IMR-90 (cell line): ENCODE results near the gene MGLL. TPM values are rescaled to one million over a fixed set of nuclear protein-coding genes. Genes with fewer than 3 reads are reported as not detected.

Experiments
- ATAC-seq: fragments of 200-7000 bp; cut with Tn5 transposase; 2 replicates; pipeline ENCODE4 v1.9.1; 2020; ENCODE audit warnings: low read depth, mild to moderate bottlenecking, moderate library complexity
- BruUV-seq: library from RNA; stranded (reverse); fragments of 400-500 nt; replicated peaks from 2 replicates; lab custom pipeline; 2021; lab: Mats Ljungman, UMichigan
- CTCF ChIA-PET: fragments of 300-600 bp; formaldehyde crosslinking; extraction: SDS; loops from one replicate; lab custom pipeline; 2021; ENCODE audit warnings: antibody characterized with exemption; lab: Yijun Ruan, JAX
- POLR2A ChIA-PET: fragments of 300-600 bp; sonication (Branson Sonifier 250); formaldehyde crosslinking; loops from one replicate; lab custom pipeline; 2022; ENCODE audit warnings: antibody characterized with exemption; ENCODE audit not compliant: unreplicated experiment; lab: Charles Lee
- DNase-seq: peaks from one replicate; pipeline ENCODE4 v3.0.0; 2013
- H2AFZ ChIP-seq: replicated peaks from 2 replicates; pipeline ENCODE3; 2013; ENCODE audit warnings: low read length, mild to moderate bottlenecking; ENCODE audit not compliant: poor library complexity
- H2AK5ac ChIP-seq: 2 replicates; pipeline ENCODE4 v1.6.1; 2013; ENCODE audit warnings: low read depth, low read length, inconsistent platforms
- H2AK9ac ChIP-seq: replicated peaks from 2 replicates; pipeline ENCODE3; 2013; ENCODE audit warnings: mild to moderate bottlenecking, low read depth, low read length, moderate library complexity; ENCODE audit not compliant: poor library complexity
- H2BK120ac ChIP-seq: 2 replicates; pipeline ENCODE4 v1.6.1; 2013; ENCODE audit warnings: low read depth, low read length, inconsistent platforms
- H2BK15ac ChIP-seq: 3 replicates; pipeline ENCODE4 v1.6.1; 2013; ENCODE audit warnings: low read depth, low read length, inconsistent platforms
- H2BK20ac ChIP-seq: 2 replicates; pipeline ENCODE4 v1.6.1; 2013; ENCODE audit warnings: low read depth, mild to moderate bottlenecking, inconsistent platforms, low read length, moderate library complexity
- H2BK5ac ChIP-seq: 2 replicates; pipeline ENCODE4 v1.6.1; 2013; ENCODE audit warnings: mild to moderate bottlenecking, low read depth, low read length, inconsistent platforms; ENCODE audit not compliant: poor library complexity, severe bottlenecking
- H3K14ac ChIP-seq: replicated peaks from 2 replicates; pipeline ENCODE4 v1.6.1; 2013; ENCODE audit warnings: low read depth, low read length, inconsistent platforms
- H3K18ac ChIP-seq: 2 replicates; pipeline ENCODE4 v1.6.1; 2013; ENCODE audit warnings: low read depth, low read length, control low read depth
- H3K23ac ChIP-seq: 2 replicates; pipeline ENCODE4 v1.6.1; 2013; ENCODE audit warnings: low read depth, low read length, inconsistent platforms
- H3K27ac ChIP-seq: 2 replicates; pipeline ENCODE4 v1.5.1; 2013; ENCODE audit warnings: mild to moderate bottlenecking, control low read depth, low read length; ENCODE audit not compliant: insufficient read depth
- H3K27me3 ChIP-seq: 2 replicates; pipeline ENCODE4 v1.6.1; 2013; ENCODE audit warnings: low read length; ENCODE audit not compliant: control insufficient read depth, insufficient read depth
- H3K36me3 ChIP-seq: 2 replicates; pipeline ENCODE4 v1.6.1; 2013; ENCODE audit warnings: low read length, mixed read lengths; ENCODE audit not compliant: control insufficient read depth, insufficient read depth
- H3K4ac ChIP-seq: 2 replicates; pipeline ENCODE4 v1.6.1; 2013; ENCODE audit warnings: low read depth, low read length, inconsistent platforms
- H3K4me1 ChIP-seq: 2 replicates; pipeline ENCODE4 v1.6.1; 2013; ENCODE audit warnings: low read length, mixed read lengths; ENCODE audit not compliant: control insufficient read depth, insufficient read depth
- H3K4me2 ChIP-seq: 2 replicates; pipeline ENCODE4 v1.6.1; 2013; ENCODE audit warnings: low read depth, mild to moderate bottlenecking, control low read depth, low read length, moderate library complexity
- H3K4me3 ChIP-seq: 2 replicates; pipeline ENCODE4 v1.5.1; 2013; ENCODE audit warnings: low read depth, mild to moderate bottlenecking, control low read depth, low read length, moderate library complexity; ENCODE audit not compliant: insufficient read depth
- H3K56ac ChIP-seq: 2 replicates; pipeline ENCODE4 v1.6.1; 2013; ENCODE audit warnings: low read length, inconsistent platforms; ENCODE audit not compliant: insufficient read depth; ENCODE audit errors: extremely low read depth
- H3K79me1 ChIP-seq, 2 experiments: 2 replicates each; pipeline ENCODE4 v1.6.1; 2013; ENCODE audit warnings: low read length in 2 of 2, inconsistent platforms in 1 of 2, low read depth in 1 of 2
- H3K9ac ChIP-seq: 2 replicates; pipeline ENCODE4 v1.6.1; 2013; ENCODE audit warnings: low read depth, low read length, control low read depth
- H3K9me1 ChIP-seq: 2 replicates; pipeline ENCODE4 v1.6.1; 2013; ENCODE audit warnings: low read length, inconsistent platforms; ENCODE audit not compliant: insufficient read depth
- H3K9me3 ChIP-seq: 2 replicates; pipeline ENCODE4 v1.6.1; 2013; ENCODE audit warnings: low read length; ENCODE audit not compliant: control insufficient read depth, insufficient read depth
- H4K20me1 ChIP-seq: 2 replicates; pipeline ENCODE4 v1.6.1; 2013; ENCODE audit warnings: low read length, inconsistent platforms; ENCODE audit not compliant: insufficient read depth
- H4K5ac ChIP-seq: 2 replicates; pipeline ENCODE4 v1.6.1; 2013; ENCODE audit warnings: mild to moderate bottlenecking, low read depth, low read length, control low read depth
- H4K8ac ChIP-seq, 2 experiments: 2 replicates each; pipeline ENCODE4 v1.6.1; 2013; ENCODE audit warnings: low read depth in 2 of 2, low read length in 2 of 2, control low read depth in 1 of 2, inconsistent platforms in 1 of 2
- H4K91ac ChIP-seq: 2 replicates; pipeline ENCODE4 v1.6.1; 2013; ENCODE audit warnings: low read depth, low read length, inconsistent platforms; ENCODE audit not compliant: insufficient read depth
- CEBPB ChIP-seq: IDR thresholded peaks from 2 replicates; pipeline ENCODE4 v1.6.1; 2012; ENCODE audit warnings: low read depth, low read length, improper control_type of control experiment
- CHD1 ChIP-seq: IDR thresholded peaks from 2 replicates; pipeline ENCODE4 v1.6.1; 2012; ENCODE audit warnings: low read depth, low read length, improper control_type of control experiment
- CTCF ChIP-seq: conservative IDR thresholded peaks from 2 replicates; pipeline ENCODE4 v1.5.1; 2012; ENCODE audit warnings: mild to moderate bottlenecking, low read depth, low read length, improper control_type of control experiment
- MAZ ChIP-seq: IDR thresholded peaks from 2 replicates; pipeline ENCODE4 v1.6.1; 2012; ENCODE audit warnings: low read depth, mild to moderate bottlenecking, low read length, improper control_type of control experiment, moderate library complexity, borderline replicate concordance
- MXI1 ChIP-seq: IDR thresholded peaks from 2 replicates; pipeline ENCODE4 v1.6.1; 2012; ENCODE audit warnings: low read depth, mild to moderate bottlenecking, low read length, moderate library complexity, borderline replicate concordance
- RAD21 ChIP-seq: IDR thresholded peaks from 2 replicates; pipeline ENCODE4 v1.6.1; 2012; ENCODE audit warnings: low read length, improper control_type of control experiment
- SMC3 ChIP-seq: fragments of 150-350 bp; IDR thresholded peaks from 2 replicates; pipeline ENCODE4 v1.6.1; 2016; ENCODE audit warnings: low read depth, mild to moderate bottlenecking, antibody characterized with exemption, low read length, moderate library complexity
- USF2 ChIP-seq: fragments of 150-350 bp; IDR thresholded peaks from 2 replicates; pipeline ENCODE4 v1.6.1; 2017; ENCODE audit warnings: mild to moderate bottlenecking, antibody characterized with exemption, low read length, low read depth
- WGBS, 2 experiments: methylation state at CpG; one replicate each; pipeline versions ENCODE4 v1.1.5 to v1.1.7; 2013; ENCODE audit warnings: missing lambda C conversion rate in 2 of 2; ENCODE audit not compliant: insufficient read length in 1 of 2; ENCODE audit errors: extremely low coverage in 2 of 2; 5-methylcytosine and 5-hydroxymethylcytosine counted together
- dilution Hi-C: fragments of 300-500 bp; cut with HindIII; formaldehyde crosslinking; loops from one replicate; pipeline ENCODE4 v1.14.3; 2018; ENCODE audit warnings: low sequenced_read_pairs; ENCODE audit not compliant: unreplicated experiment
- in situ Hi-C: fragments of 300-500 bp; cut with MboI; formaldehyde crosslinking; loops from 3 replicates; pipeline ENCODE4 v1.14.3; 2019; ENCODE audit warnings: low sequenced_read_pairs, inconsistent platforms, mixed read lengths
- intact Hi-C: fragments of 100-400 bp; cut with micrococcal nuclease; formaldehyde crosslinking; loops from 2 replicates; pipeline ENCODE4 v1.10.0; 2022
- polyA plus RNA-seq, 3 experiments: library from polyadenylated mRNA; depleted of rRNA; stranded (reverse); fragments of >200 nt; gene quantifications; 2 replicates each; pipeline ENCODE4 v1.2.3, GENCODE V29; 2012; ENCODE audit warnings: low replicate concordance in 1 of 3
- total RNA-seq: library from RNA; depleted of rRNA; stranded (reverse); fragments of >200 nt; gene quantifications from 2 replicates; pipeline ENCODE4 v1.2.3, GENCODE V29; 2012

Gene MGLL
- total and polyA plus RNA-seq, 2 of the 4 experiments (the other 2 are of a cell fraction): 23.7 to 60.6 TPM

- H3K4ac ChIP-seq: peak overlapping the region; percentile 97
- H3K4me3 ChIP-seq: peak overlapping the region; percentile 95
- H3K23ac ChIP-seq: peak overlapping the region; percentile 94
- H4K5ac ChIP-seq: peak overlapping the region; percentile 56
- peaks cover 3% of the 10 kb centered on the region; the same call in 1 of the 2 replicates for H3K36me3 ChIP-seq
- peak overlapping the region; percentile 92 for H2BK5ac ChIP-seq
- peak; percentile 33 for DNase-seq
- peak overlapping the region; percentile 94 for H2AFZ ChIP-seq
- intact Hi-C loops: loop anchor here (5.0 kb wide), 1 partner anchor 86 kb away; no protein-coding TSS in a partner anchor
- no peaks in the 10 kb centered on the region for H4K20me1 ChIP-seq
- in situ Hi-C loops: no loop called here
- peak overlapping the region; percentile 86; the same call in 1 of the 2 replicates for H2BK20ac ChIP-seq
- BruUV-seq: no TSS peak
- H3K79me1 ChIP-seq: peaks cover 13 to 43% of the 10 kb centered on the region in 2 experiments; a peak in 3 of 4 replicates
- peaks cover 16% of the 10 kb centered on the region for H3K4me1 ChIP-seq
- no peaks in the 10 kb centered on the region for H3K9me3 ChIP-seq
- peaks cover 6% of the 10 kb centered on the region for H3K9me1 ChIP-seq
- H4K91ac ChIP-seq: peak overlapping the region; percentile 97
- dilution Hi-C loops: no loop called here
- POLR2A ChIA-PET: no interaction called here
- peak overlapping the region; percentile 80 for H3K27ac ChIP-seq
- no peaks in the 10 kb centered on the region for H3K27me3 ChIP-seq
- H2AK9ac ChIP-seq: peak overlapping the region; percentile 96
- WGBS, 2 experiments: 0% methylated on average over 36 of the region's 99 CpGs; no CpG with 5 or more reads in 1 of the 2 experiments
- TF ChIP-seq MAZ (peak; percentile 8; the same call in 1 of the 2 replicates), USF2 (peak; percentile 35; the same call in 1 of the 2 replicates), RAD21 (peak; percentile 34; the same call in 1 of the 2 replicates), CTCF (peak; percentile 37), CEBPB (no peak), MXI1 (peak; percentile 53; the same call in 1 of the 2 replicates), CHD1 (no peak), SMC3 (peak; percentile 17; the same call in 1 of the 2 replicates)
- peak overlapping the region; percentile 88 for H3K9ac ChIP-seq
- peak overlapping the region; percentile 89 for H2BK120ac ChIP-seq
- peak; percentile 71 for ATAC-seq
- peak overlapping the region; percentile 99; the same call in 1 of the 2 replicates for H2AK5ac ChIP-seq
- peak overlapping the region; percentile 87 for H3K14ac ChIP-seq
- peak overlapping the region; percentile 84; the same call in 1 of the 2 replicates for H3K56ac ChIP-seq
- H3K18ac ChIP-seq: peak overlapping the region; percentile 58
- peak overlapping the region; percentile 99; the same call in 2 of the 3 replicates for H2BK15ac ChIP-seq
- CTCF ChIA-PET: interaction anchor here (0.8 to 1.8 kb wide), 5 partner anchors 32 to 139 kb away, joined by 3 to 6 read pairs (median 3); no protein-coding TSS in a partner anchor
- H3K4me2 ChIP-seq: peak overlapping the region; percentile 88
- peak overlapping the region; percentile 87 to 99 for H4K8ac ChIP-seq
These were observed 539 bp upstream of the MGLL start for GRCh38 chr3:127822682-127823425.
